K562 (cell line): ENCODE measurements around the gene PDCD1LG2.
"Not testable (repeated sequence)": the region's sequence is repeated elsewhere in the genome, so short reads cannot be mapped to it uniquely, and the experiment has no call there.

Experiments
- ARNT ChIP-seq, 2 experiments: fragments of 450-650 bp; IDR thresholded peaks; 2 replicates each; pipeline ENCODE4 v1.6.1; 2016; ENCODE audit warnings: mild to moderate bottlenecking in 1 of 2
- CTCF ChIP-seq, 3 experiments: IDR thresholded peaks in 2 of 3; conservative IDR thresholded peaks in 1 of 3; 2 replicates each; pipeline ENCODE4 v1.5.1; 2011 to 2012; ENCODE audit warnings: low read length in 3 of 3, mild to moderate bottlenecking in 3 of 3, control low read depth in 2 of 3, improper control_type of control experiment in 1 of 3, inconsistent platforms in 1 of 3, low read depth in 1 of 3, mixed read lengths in 1 of 3, moderate library complexity in 1 of 3; ENCODE audit not compliant: insufficient read depth in 2 of 3
- EP300 ChIP-seq: IDR thresholded peaks from 2 replicates; pipeline ENCODE4 v1.6.1; 2012; ENCODE audit warnings: low read length, improper control_type of control experiment
- HOXB6 ChIP-seq: fragments of 250-450 bp; sonication (Bioruptor Pico); IDR thresholded peaks from 2 replicates; pipeline ENCODE4 v1.5.1; 2022; ENCODE audit warnings: mild to moderate bottlenecking, borderline replicate concordance
- LEF1 ChIP-seq: fragments of 450-650 bp; IDR thresholded peaks from 2 replicates; pipeline ENCODE4 v1.6.1; 2016; ENCODE audit warnings: mild to moderate bottlenecking
- POLR2AphosphoS2 ChIP-seq: IDR thresholded peaks from 2 replicates; pipeline ENCODE4 v1.6.1; 2012; ENCODE audit warnings: low read length, improper control_type of control experiment
- POLR2AphosphoS5 ChIP-seq: IDR thresholded peaks from 2 replicates; pipeline ENCODE4 v1.6.1; 2011; ENCODE audit warnings: mild to moderate bottlenecking, low read depth, low read length, moderate library complexity; ENCODE audit not compliant: control insufficient read depth, insufficient read depth
- TCF7 ChIP-seq: sonication (generic); IDR thresholded peaks from 2 replicates; pipeline ENCODE4 v1.6.1; 2016; ENCODE audit warnings: antibody characterized with exemption, borderline replicate concordance
- ZNF785 ChIP-seq: fragments of 250-450 bp; sonication (Bioruptor Pico); IDR thresholded peaks from 2 replicates; pipeline ENCODE4 v1.4.0; 2020; ENCODE audit warnings: mild to moderate bottlenecking
- TF ChIP-seq, protein P1 (sequence below): fragments of 450-650 bp; IDR thresholded peaks from 2 replicates; pipeline ENCODE4 v1.6.1; 2018; ENCODE audit not compliant: partially characterized antibody

- TF ChIP-seq ZNF785; ARNT (IDR thresholded peaks at IDR 0.05); CTCF (IDR thresholded peaks at IDR 0.05 in 2 of 3, conservative IDR thresholded peaks at IDR 0.05 in 1 of 3; ENCODE audit: insufficient read depth in 2 of 3, low read depth in 1 of 3, low read length in 3 of 3); POLR2AphosphoS2; POLR2AphosphoS5; LEF1; TCF7; EP300; HOXB6 (CRISPR knock-in tag): not testable (repeated sequence)
- TF ChIP-seq, protein P1, sequence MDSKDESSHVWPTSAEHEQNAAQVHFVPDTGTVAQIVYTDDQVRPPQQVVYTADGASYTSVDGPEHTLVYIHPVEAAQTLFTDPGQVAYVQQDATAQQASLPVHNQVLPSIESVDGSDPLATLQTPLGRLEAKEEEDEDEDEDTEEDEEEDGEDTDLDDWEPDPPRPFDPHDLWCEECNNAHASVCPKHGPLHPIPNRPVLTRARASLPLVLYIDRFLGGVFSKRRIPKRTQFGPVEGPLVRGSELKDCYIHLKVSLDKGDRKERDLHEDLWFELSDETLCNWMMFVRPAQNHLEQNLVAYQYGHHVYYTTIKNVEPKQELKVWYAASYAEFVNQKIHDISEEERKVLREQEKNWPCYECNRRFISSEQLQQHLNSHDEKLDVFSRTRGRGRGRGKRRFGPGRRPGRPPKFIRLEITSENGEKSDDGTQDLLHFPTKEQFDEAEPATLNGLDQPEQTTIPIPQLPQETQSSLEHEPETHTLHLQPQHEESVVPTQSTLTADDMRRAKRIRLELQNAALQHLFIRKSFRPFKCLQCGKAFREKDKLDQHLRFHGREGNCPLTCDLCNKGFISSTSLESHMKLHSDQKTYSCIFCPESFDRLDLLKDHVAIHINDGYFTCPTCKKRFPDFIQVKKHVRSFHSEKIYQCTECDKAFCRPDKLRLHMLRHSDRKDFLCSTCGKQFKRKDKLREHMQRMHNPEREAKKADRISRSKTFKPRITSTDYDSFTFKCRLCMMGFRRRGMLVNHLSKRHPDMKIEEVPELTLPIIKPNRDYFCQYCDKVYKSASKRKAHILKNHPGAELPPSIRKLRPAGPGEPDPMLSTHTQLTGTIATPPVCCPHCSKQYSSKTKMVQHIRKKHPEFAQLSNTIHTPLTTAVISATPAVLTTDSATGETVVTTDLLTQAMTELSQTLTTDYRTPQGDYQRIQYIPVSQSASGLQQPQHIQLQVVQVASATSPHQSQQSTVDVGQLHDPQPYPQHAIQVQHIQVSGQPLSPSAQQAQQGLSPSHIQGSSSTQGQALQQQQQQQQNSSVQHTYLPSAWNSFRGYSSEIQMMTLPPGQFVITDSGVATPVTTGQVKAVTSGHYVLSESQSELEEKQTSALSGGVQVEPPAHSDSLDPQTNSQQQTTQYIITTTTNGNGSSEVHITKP = not testable (repeated sequence)
Observed at GRCh38 chr9:5494765-5495164, 15.6 kb upstream of the PDCD1LG2 start.
